ENCODE results near the gene NEO1.

NEO1 gene

DNA sequence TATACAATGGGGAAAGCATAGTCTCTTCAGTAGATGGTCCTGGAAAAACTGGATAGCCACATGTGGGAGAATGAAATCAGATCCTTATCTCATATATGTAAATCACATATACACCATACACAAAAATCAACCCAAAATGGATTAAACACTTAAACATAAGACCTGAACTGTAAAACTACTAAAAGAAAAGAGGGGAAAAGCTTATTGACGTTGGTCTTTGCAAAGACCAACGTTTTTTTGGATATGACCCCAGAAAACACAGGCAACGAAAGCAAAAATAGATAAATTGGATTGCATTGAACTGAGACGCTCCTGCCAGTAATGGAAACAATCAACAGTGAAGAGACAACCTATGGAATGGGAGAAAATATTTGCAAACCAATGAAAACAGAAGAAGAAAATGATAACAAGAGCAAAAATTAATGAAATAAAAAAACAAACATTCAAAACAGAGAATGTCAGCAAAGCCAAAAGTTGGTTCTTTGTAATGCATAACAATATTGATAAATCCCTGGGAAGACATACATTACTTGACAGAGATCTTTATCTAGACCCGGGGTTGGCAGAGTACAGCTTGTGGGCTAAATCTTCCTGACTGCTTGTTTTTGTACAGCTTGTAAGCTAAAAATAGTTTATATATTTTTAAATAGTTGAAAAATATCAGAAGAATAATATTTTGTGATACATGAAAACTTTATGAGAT lies 86.9 kb downstream of the NEO1 start:
- no peak for DNase-seq
- no peaks in the 10 kb centered on the region for H3K4me1 ChIP-seq (ENCODE audit: low read length)
- H3F3A ChIP-seq (ENCODE audit: insufficient read depth, low read length): no peaks in the 10 kb centered on the region
- H3K4me2 ChIP-seq (ENCODE audit: low read depth, low read length): no peak overlapping the region
- H3K4me3 ChIP-seq (ENCODE audit: low read length): no peak overlapping the region
- H4K20me1 ChIP-seq (ENCODE audit: insufficient read depth, low read length): no peaks in the 10 kb centered on the region
- H3K36me3 ChIP-seq (replicated peaks; ENCODE audit: insufficient read depth, low read length): no peaks in the 10 kb centered on the region
- H3K27me3 ChIP-seq (replicated peaks; ENCODE audit: insufficient read depth, low read length): no peaks in the 10 kb centered on the region
- no peak overlapping the region for H3K9ac ChIP-seq (ENCODE audit: low read length)
- no peaks in the 10 kb centered on the region for H3K9me2 ChIP-seq (replicated peaks; ENCODE audit: insufficient read depth, low read length)
- H2AFZ ChIP-seq (ENCODE audit: low read length): no peak overlapping the region
- H3K79me2 ChIP-seq (ENCODE audit: low read length): no peaks in the 10 kb centered on the region
- no peak overlapping the region for H3K27ac ChIP-seq (ENCODE audit: low read length)
- H3K9me3 ChIP-seq (replicated peaks; ENCODE audit: insufficient read depth, low read length): no peaks in the 10 kb centered on the region
- TF ChIP-seq EZH2 (optimal IDR thresholded peaks at IDR 0.05; ENCODE audit: low read depth, low read length): no peak
- TF ChIP-seq, protein P1, sequence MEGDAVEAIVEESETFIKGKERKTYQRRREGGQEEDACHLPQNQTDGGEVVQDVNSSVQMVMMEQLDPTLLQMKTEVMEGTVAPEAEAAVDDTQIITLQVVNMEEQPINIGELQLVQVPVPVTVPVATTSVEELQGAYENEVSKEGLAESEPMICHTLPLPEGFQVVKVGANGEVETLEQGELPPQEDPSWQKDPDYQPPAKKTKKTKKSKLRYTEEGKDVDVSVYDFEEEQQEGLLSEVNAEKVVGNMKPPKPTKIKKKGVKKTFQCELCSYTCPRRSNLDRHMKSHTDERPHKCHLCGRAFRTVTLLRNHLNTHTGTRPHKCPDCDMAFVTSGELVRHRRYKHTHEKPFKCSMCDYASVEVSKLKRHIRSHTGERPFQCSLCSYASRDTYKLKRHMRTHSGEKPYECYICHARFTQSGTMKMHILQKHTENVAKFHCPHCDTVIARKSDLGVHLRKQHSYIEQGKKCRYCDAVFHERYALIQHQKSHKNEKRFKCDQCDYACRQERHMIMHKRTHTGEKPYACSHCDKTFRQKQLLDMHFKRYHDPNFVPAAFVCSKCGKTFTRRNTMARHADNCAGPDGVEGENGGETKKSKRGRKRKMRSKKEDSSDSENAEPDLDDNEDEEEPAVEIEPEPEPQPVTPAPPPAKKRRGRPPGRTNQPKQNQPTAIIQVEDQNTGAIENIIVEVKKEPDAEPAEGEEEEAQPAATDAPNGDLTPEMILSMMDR (IDR thresholded peaks at IDR 0.05; ENCODE audit: low read length): no peak
- TF ChIP-seq EZH2phosphoT487 (IDR thresholded peaks at IDR 0.05; ENCODE audit: low read length): no peak

DNA sequence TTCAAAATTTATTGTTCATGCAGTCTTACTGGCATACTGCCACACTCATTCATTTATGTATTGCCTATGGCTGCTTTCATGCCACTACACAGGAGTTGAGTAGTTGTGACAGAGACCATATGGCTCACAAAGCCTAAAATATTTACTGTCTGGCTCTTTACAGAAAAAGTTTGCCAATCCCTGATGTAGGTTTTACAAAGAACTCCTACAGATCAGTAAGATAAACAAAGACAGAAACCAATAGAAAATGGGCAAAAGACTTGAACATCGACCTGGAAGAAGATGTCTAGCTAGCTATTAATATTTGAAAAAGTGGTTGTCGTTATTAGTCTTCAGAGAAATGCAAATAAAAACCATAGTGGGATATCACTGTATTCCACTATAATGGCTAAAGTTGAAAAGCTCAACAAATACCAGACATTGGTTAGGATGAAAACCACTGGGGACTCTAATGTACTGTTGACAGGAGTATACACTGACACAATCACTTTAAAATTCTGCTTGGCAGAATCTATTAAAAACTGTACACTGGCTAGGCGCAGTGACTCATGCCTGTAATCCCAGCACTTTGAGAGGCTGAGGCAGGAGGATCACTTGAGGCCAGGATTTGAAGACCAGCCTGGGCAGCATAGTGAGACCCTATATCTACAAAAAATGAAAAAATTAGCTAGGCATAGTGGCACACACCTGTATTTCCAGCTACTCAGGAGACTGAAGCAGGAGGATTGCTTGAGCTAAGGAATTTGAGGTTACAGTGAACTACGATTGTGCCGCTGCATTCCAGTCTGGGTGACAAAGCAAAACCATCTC lies 87.7 kb downstream of the NEO1 start:
- Histone ChIP-seq H2AFZ (ENCODE audit: low read length) (no peak overlapping the region), H4K20me1 (ENCODE audit: insufficient read depth, low read length) (no peaks in the 10 kb centered on the region), H3K9ac (ENCODE audit: low read length) (no peak overlapping the region), H3K27ac (ENCODE audit: low read length) (no peak overlapping the region), H3K36me3 (replicated peaks; ENCODE audit: insufficient read depth, low read length) (no peaks in the 10 kb centered on the region), H3K4me2 (ENCODE audit: low read depth, low read length) (no peak overlapping the region), H3K27me3 (replicated peaks; ENCODE audit: insufficient read depth, low read length) (no peaks in the 10 kb centered on the region), H3K9me2 (replicated peaks; ENCODE audit: insufficient read depth, low read length) (no peaks in the 10 kb centered on the region), H3K4me1 (ENCODE audit: low read length) (no peaks in the 10 kb centered on the region), H3F3A (ENCODE audit: insufficient read depth, low read length) (no peaks in the 10 kb centered on the region), H3K79me2 (ENCODE audit: low read length) (no peaks in the 10 kb centered on the region), H3K4me3 (ENCODE audit: low read length) (no peak overlapping the region), H3K9me3 (replicated peaks; ENCODE audit: insufficient read depth, low read length) (no peaks in the 10 kb centered on the region)
- DNase-seq: no peak
- TF ChIP-seq EZH2phosphoT487 (IDR thresholded peaks at IDR 0.05; ENCODE audit: low read length): no peak
- TF ChIP-seq, protein P1 (IDR thresholded peaks at IDR 0.05; ENCODE audit: low read length): no peak
- TF ChIP-seq EZH2 (optimal IDR thresholded peaks at IDR 0.05; ENCODE audit: low read depth, low read length): no peak

DNA sequence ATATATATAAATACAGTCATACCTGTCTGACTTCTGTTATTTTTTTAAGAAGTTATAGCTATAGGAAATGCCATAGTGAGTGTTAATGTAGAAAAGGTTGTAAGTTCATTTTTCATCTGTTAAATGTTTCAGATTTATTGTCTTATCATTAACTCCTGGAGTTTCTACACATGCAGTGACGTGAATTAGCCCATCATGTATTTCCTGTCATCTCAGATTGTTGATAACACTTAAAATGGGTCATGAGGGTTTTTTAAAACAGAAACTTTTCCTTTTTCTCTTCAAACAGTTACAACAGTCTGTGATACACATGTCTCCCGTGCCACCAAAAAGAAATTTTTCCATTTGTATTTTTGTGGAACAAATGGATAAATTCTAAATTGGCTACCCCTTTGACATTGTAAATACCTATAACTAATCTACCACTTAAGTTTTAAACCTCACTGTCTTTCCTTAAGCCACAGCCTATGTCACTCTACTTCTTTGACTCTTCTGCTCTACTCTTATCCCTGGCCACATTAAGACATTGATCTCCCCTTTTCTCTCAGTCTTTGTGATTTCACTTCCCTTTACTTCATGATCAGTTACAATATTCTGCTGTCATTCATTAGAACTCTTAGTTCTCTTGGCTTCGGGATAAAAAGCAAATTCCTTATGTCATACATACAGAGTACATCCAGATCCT lies 89.1 kb downstream of the NEO1 start:
- Histone ChIP-seq H3K4me2 (ENCODE audit: low read depth, low read length) (no peak overlapping the region), H3K9me2 (replicated peaks; ENCODE audit: insufficient read depth, low read length) (no peaks in the 10 kb centered on the region), H4K20me1 (ENCODE audit: insufficient read depth, low read length) (no peaks in the 10 kb centered on the region), H3K9me3 (replicated peaks; ENCODE audit: insufficient read depth, low read length) (no peaks in the 10 kb centered on the region), H2AFZ (ENCODE audit: low read length) (no peak overlapping the region), H3K4me1 (ENCODE audit: low read length) (no peaks in the 10 kb centered on the region), H3K27me3 (replicated peaks; ENCODE audit: insufficient read depth, low read length) (no peaks in the 10 kb centered on the region), H3K4me3 (ENCODE audit: low read length) (no peak overlapping the region), H3K9ac (ENCODE audit: low read length) (no peak overlapping the region), H3K27ac (ENCODE audit: low read length) (no peak overlapping the region), H3K36me3 (replicated peaks; ENCODE audit: insufficient read depth, low read length) (no peaks in the 10 kb centered on the region), H3K79me2 (ENCODE audit: low read length) (no peaks in the 10 kb centered on the region), H3F3A (ENCODE audit: insufficient read depth, low read length) (no peaks in the 10 kb centered on the region)
- no peak for TF ChIP-seq EZH2 (optimal IDR thresholded peaks at IDR 0.05; ENCODE audit: low read depth, low read length)
- no peak for TF ChIP-seq EZH2phosphoT487 (IDR thresholded peaks at IDR 0.05; ENCODE audit: low read length)
- TF ChIP-seq, protein P1 (IDR thresholded peaks at IDR 0.05; ENCODE audit: low read length): no peak
- no peak for DNase-seq
